GM19463 (cell line): ENCODE data around the gene MAX.
"Not testable (repeated sequence)": the region's sequence is repeated elsewhere in the genome, so short reads cannot be mapped to it uniquely, and the experiment has no call there.

ENCODE experiments used
- ATAC-seq: cut with Tn5 transposase; IDR thresholded peaks from one replicate; pipeline ENCODE4 v1.9.1; 2021; ENCODE audit warnings: mild to moderate bottlenecking, moderate library complexity; ENCODE audit not compliant: unreplicated experiment

MAX gene

GRCh38 chr14:65041434-65041915 lies 60.8 kb downstream of the MAX start:
- no peak for ATAC-seq

- ATAC-seq, result no peak
Measured at GRCh38 chr14:65040666-65041433, 61.5 kb downstream of the MAX start.

GRCh38 chr14:65038966-65039365 lies 63.4 kb downstream of the MAX start:
- ATAC-seq, result no peak

GRCh38 chr14:65035049-65035448 lies 67.3 kb downstream of the MAX start:
- ATAC-seq, result no peak

- no peak for ATAC-seq
Measured at GRCh38 chr14:65034021-65034420, 68.3 kb downstream of the MAX start.

- no peak for ATAC-seq
Measured at GRCh38 chr14:65033181-65033580, 69.1 kb downstream of the MAX start.

GRCh38 chr14:65032319-65032718 lies 70.0 kb downstream of the MAX start:
- no peak for ATAC-seq

- ATAC-seq, result not testable (repeated sequence)
Measured at GRCh38 chr14:65031321-65031720, 71.0 kb downstream of the MAX start.

GRCh38 chr14:65028937-65029336 lies 73.4 kb downstream of the MAX start:
- no peak for ATAC-seq

GRCh38 chr14:65027127-65027799 lies 75.1 kb downstream of the MAX start:
- no peak for ATAC-seq

GRCh38 chr14:65026526-65026925 lies 75.8 kb downstream of the MAX start:
- ATAC-seq, result no peak

GRCh38 chr14:65025818-65026217 lies 76.5 kb downstream of the MAX start:
- ATAC-seq, result no peak
